ENCODE results near the gene SMIM36.

DNA sequence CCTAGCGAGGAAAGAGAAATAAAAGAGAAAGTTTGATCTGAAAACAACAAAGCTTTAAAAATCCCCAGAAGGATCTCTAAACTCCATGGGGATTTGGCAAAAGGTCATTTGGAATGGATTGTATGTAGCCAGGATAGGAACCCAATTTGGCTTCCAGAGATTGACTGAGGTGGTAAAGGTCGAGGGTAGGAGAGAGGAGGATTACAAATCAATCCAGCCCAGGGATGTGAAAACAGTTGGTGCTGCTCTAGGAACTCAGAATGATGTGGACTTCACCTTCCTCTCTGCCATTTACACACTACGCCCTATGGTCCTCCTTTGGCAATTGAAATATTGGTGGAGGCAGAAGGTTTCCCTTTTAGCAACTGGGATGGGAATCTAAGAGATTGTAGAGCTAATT, 18.8 kb upstream of the SMIM36 start:
- TF ChIP-seq, protein P1, sequence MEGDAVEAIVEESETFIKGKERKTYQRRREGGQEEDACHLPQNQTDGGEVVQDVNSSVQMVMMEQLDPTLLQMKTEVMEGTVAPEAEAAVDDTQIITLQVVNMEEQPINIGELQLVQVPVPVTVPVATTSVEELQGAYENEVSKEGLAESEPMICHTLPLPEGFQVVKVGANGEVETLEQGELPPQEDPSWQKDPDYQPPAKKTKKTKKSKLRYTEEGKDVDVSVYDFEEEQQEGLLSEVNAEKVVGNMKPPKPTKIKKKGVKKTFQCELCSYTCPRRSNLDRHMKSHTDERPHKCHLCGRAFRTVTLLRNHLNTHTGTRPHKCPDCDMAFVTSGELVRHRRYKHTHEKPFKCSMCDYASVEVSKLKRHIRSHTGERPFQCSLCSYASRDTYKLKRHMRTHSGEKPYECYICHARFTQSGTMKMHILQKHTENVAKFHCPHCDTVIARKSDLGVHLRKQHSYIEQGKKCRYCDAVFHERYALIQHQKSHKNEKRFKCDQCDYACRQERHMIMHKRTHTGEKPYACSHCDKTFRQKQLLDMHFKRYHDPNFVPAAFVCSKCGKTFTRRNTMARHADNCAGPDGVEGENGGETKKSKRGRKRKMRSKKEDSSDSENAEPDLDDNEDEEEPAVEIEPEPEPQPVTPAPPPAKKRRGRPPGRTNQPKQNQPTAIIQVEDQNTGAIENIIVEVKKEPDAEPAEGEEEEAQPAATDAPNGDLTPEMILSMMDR (IDR thresholded peaks at IDR 0.05; ENCODE audit: insufficient read depth, low read length, poor library complexity, severe bottlenecking): no peak
- no peak for TF ChIP-seq EZH2phosphoT487 (conservative IDR thresholded peaks at IDR 0.05; ENCODE audit: low read length)

Data from SU-DHL-6 (cell line).